ENCODE measurements around the gene MIS18BP1.

The MIS18BP1 gene

DNA sequence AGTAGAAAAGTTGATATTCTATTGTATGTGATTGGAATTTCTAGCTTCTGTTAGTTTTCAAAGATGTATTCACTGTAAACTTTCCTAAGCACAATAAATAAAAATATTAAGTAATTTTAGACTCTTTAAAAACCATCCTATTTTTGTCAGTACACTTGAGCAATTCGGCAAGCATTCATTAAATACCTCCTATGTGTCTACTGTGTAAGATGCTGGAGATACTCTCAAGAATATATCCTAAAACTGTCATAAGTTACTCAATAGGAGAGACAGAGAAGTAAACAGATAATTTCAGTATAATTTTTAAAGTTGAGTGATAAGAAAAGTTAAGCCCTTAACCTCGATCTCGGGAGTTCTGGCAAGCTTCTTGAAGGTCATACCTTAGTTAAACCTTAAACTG lies 71.2 kb downstream of the MIS18BP1 start:
- DNase-seq, result no peak
- TF ChIP-seq, protein P1, sequence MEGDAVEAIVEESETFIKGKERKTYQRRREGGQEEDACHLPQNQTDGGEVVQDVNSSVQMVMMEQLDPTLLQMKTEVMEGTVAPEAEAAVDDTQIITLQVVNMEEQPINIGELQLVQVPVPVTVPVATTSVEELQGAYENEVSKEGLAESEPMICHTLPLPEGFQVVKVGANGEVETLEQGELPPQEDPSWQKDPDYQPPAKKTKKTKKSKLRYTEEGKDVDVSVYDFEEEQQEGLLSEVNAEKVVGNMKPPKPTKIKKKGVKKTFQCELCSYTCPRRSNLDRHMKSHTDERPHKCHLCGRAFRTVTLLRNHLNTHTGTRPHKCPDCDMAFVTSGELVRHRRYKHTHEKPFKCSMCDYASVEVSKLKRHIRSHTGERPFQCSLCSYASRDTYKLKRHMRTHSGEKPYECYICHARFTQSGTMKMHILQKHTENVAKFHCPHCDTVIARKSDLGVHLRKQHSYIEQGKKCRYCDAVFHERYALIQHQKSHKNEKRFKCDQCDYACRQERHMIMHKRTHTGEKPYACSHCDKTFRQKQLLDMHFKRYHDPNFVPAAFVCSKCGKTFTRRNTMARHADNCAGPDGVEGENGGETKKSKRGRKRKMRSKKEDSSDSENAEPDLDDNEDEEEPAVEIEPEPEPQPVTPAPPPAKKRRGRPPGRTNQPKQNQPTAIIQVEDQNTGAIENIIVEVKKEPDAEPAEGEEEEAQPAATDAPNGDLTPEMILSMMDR (IDR thresholded peaks at IDR 0.05; ENCODE audit: low read depth, low read length), result no peak
- no peaks in the 10 kb centered on the region for H3K9me3 ChIP-seq (ENCODE audit: severe bottlenecking)
- no peak overlapping the region for H3K4me3 ChIP-seq (ENCODE audit: low read depth, low read length)
- no peaks in the 10 kb centered on the region for H3K27me3 ChIP-seq (ENCODE audit: insufficient read depth, low read depth, severe bottlenecking)
- no peaks in the 10 kb centered on the region for H3K36me3 ChIP-seq
- H3K27ac ChIP-seq, result no peak overlapping the region

DNA sequence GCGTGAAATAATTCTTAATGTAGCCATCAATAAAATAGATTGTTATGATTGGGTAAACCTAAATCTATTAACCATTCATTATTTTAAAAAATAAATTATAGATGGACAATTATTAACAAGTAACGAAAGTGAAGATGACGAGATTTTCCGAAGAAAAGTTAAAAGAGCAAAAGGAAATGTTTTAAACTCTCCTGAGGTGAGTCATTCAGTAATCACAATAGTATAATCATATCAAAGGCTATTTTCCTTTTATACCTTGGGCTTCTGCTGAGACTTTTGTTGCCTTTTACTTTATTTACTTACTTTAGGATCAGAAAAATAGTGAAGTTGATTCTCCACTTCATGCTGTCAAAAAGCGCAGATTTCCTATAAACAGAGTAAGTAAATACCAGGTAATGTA lies 71.7 kb downstream of the MIS18BP1 start:
- no peaks in the 10 kb centered on the region for H3K36me3 ChIP-seq
- TF ChIP-seq, protein P1 (IDR thresholded peaks at IDR 0.05; ENCODE audit: low read depth, low read length), result no peak
- no peak overlapping the region for H3K27ac ChIP-seq
- H3K9me3 ChIP-seq (ENCODE audit: severe bottlenecking), result no peaks in the 10 kb centered on the region
- H3K4me3 ChIP-seq (ENCODE audit: low read depth, low read length), result no peak overlapping the region
- no peak for DNase-seq
- H3K27me3 ChIP-seq (ENCODE audit: insufficient read depth, low read depth, severe bottlenecking), result no peaks in the 10 kb centered on the region

DNA sequence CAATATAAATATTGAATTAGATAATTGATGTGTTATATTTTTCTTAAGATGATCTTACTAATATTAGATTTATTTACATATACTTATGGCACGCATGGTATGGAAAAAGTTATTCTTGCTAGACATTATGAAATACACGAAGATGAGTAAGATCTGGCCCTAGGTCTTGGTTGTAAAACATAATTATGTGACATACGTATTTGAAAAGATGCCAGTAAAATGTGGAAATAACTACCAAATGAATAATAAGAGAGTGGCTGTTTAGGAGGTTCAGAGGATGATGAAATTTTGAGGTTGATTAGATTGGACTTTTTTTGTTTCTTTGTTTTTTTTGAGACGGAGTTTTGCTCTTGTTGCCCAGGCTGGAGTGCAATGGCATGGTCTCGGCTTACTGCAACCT lies 75.9 kb downstream of the MIS18BP1 start:
- Histone ChIP-seq H3K4me3 (ENCODE audit: low read depth, low read length) (no peak overlapping the region), H3K9me3 (ENCODE audit: severe bottlenecking) (no peaks in the 10 kb centered on the region), H3K27ac (no peak overlapping the region), H3K27me3 (ENCODE audit: insufficient read depth, low read depth, severe bottlenecking) (no peaks in the 10 kb centered on the region), H3K36me3 (no peaks in the 10 kb centered on the region)
- no peak for DNase-seq
- TF ChIP-seq, protein P1 (IDR thresholded peaks at IDR 0.05; ENCODE audit: low read depth, low read length), result no peak

DNA sequence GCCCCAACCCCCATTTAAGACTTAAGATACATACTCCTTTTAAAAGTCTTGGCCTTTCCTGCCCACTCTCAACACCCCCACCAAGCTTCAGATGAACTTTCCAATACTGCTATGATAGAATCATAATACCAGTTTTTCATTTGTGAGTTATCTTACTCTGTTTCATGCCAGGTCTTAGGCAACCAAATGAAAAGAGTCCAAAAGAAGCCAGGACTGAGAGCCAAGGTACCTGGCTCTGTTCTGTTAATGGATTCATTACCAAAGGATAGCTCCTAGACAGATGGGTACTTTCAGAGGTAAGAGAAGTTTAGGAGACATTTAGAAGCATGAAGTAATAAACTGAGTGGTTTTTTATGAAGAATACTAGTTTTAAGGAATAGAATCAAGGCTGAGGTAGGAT lies 83.1 kb downstream of the MIS18BP1 start:
- H3K9me3 ChIP-seq (ENCODE audit: severe bottlenecking), result no peaks in the 10 kb centered on the region
- H3K27me3 ChIP-seq (ENCODE audit: insufficient read depth, low read depth, severe bottlenecking), result no peaks in the 10 kb centered on the region
- peaks cover 11% of the 10 kb centered on the region for H3K36me3 ChIP-seq
- DNase-seq, result no peak
- TF ChIP-seq, protein P1 (IDR thresholded peaks at IDR 0.05; ENCODE audit: low read depth, low read length), result no peak
- no peak overlapping the region for H3K27ac ChIP-seq
- no peak overlapping the region for H3K4me3 ChIP-seq (ENCODE audit: low read depth, low read length)

DNA sequence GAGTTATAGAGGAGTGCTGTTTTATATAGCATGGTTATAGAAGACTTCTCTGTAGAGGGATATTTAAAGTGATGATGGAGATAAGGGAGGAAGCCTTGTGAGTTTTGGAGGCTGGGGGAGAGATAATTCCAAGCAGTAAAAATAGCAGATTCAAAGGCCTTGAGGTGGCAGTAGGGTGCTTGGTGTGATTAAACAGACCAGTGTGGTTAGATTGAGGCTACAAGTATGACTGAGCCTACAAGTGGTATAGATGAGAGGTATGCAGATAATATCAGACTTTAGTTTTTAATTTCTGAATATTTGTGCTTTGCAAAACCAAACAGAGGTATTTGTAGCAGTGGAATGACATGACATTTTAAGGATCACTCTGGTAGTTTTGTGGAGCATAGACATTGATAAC lies 96.9 kb downstream of the MIS18BP1 start:
- H3K27ac ChIP-seq, result no peak overlapping the region
- TF ChIP-seq, protein P1 (IDR thresholded peaks at IDR 0.05; ENCODE audit: low read depth, low read length), result no peak
- H3K4me3 ChIP-seq (ENCODE audit: low read depth, low read length), result no peak overlapping the region
- H3K36me3 ChIP-seq, result peaks cover 7% of the 10 kb centered on the region
- H3K27me3 ChIP-seq (ENCODE audit: insufficient read depth, low read depth, severe bottlenecking), result no peaks in the 10 kb centered on the region
- no peaks in the 10 kb centered on the region for H3K9me3 ChIP-seq (ENCODE audit: severe bottlenecking)
- no peak for DNase-seq

All from WERI-Rb-1 (cell line).